DMS53 treated with DMSO at 0.1 percent for 48 hours (cell line): Measurements from ENCODE around the gene CTDP1.
"Not testable (repeated sequence)": the region's sequence is repeated elsewhere in the genome, so short reads cannot be mapped to it uniquely, and the experiment has no call there.

Experiments used
- DNase-seq: peaks from one replicate; lab custom pipeline; 2025; ENCODE audit not compliant: unreplicated experiment; lab: John Stamatoyannopoulos, UW

The CTDP1 gene

GRCh38 chr18:79739440-79739778 lies 59.8 kb downstream of the CTDP1 start:
- DNase-seq, result no peak

GRCh38 chr18:79740047-79740446 lies 60.4 kb downstream of the CTDP1 start:
- not testable (repeated sequence) for DNase-seq

GRCh38 chr18:79740521-79741361 lies 61.1 kb downstream of the CTDP1 start:
- no peak for DNase-seq

- DNase-seq, result no peak
Observed at GRCh38 chr18:79741362-79741700, 61.7 kb downstream of the CTDP1 start.

GRCh38 chr18:79742076-79742475 lies 62.5 kb downstream of the CTDP1 start:
- DNase-seq, result no peak

- no peak for DNase-seq
Observed at GRCh38 chr18:79744625-79745024, 65.0 kb downstream of the CTDP1 start.

GRCh38 chr18:79746730-79747129 lies 67.1 kb downstream of the CTDP1 start:
- DNase-seq, result no peak

- DNase-seq, result no peak
Observed at GRCh38 chr18:79747156-79747845, 67.7 kb downstream of the CTDP1 start.

GRCh38 chr18:79748321-79749180 lies 68.9 kb downstream of the CTDP1 start:
- no peak for DNase-seq

- DNase-seq, result no peak
Observed at GRCh38 chr18:79749251-79750191, 69.9 kb downstream of the CTDP1 start.

- no peak for DNase-seq
Observed at GRCh38 chr18:79750980-79751571, 71.5 kb downstream of the CTDP1 start.

GRCh38 chr18:79751918-79752578 lies 72.4 kb downstream of the CTDP1 start:
- not testable (repeated sequence) for DNase-seq

- DNase-seq, result not testable (repeated sequence)
Observed at GRCh38 chr18:79752946-79753345, 73.3 kb downstream of the CTDP1 start.

GRCh38 chr18:79753391-79753851 lies 73.8 kb downstream of the CTDP1 start:
- DNase-seq, result no peak

GRCh38 chr18:79754022-79754761 lies 74.6 kb downstream of the CTDP1 start:
- DNase-seq, result no peak

- no peak for DNase-seq
Observed at GRCh38 chr18:79754831-79755351, 75.3 kb downstream of the CTDP1 start.

GRCh38 chr18:79755496-79756142 lies 76.0 kb downstream of the CTDP1 start:
- no peak for DNase-seq

GRCh38 chr18:79756143-79756500 lies 76.5 kb downstream of the CTDP1 start:
- no peak for DNase-seq
